GM19023 (cell line): ENCODE results near the gene PAX6.

Experiments used
- ATAC-seq: cut with Tn5 transposase; IDR thresholded peaks from one replicate; pipeline ENCODE4 v1.9.1; 2021; ENCODE audit warnings: mild to moderate bottlenecking, moderate library complexity; ENCODE audit not compliant: unreplicated experiment

PAX6 gene

DNA sequence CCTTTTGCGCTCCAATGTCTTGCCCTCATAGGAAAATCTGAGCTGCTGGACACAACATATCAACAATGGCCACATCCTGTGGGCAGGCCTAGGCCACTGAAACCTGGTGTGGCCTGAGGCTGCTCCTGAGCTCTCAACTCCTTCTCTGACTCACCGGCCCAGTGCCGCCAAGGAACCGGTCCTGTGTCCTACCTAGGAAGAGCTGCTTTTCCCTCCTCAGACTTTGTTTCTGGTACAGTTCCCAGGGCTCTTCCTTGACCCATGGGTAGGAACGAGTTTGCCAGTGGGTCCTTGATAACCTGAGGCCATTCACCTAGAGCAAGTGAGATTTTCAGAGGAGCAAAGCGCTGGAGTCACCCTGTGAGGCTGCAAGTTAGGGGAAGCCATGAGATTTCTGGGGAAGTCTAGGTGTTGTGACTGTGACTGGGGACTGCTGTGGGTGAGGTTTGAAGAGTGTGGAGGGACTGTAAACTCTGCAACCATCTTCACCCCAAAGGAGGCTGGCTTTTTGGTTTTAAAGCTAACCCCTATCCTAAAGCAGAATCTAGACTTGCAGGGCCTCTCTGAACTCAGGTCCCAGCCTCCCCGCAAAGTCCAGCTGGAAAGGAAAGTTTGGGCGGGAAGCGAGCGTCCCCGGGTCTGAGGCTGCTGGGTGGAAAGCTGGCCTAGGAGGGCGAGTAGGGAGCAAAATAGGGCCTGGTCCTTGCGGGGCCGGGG lies 12.0 kb upstream of the PAX6 start:
- ATAC-seq: no peak

DNA sequence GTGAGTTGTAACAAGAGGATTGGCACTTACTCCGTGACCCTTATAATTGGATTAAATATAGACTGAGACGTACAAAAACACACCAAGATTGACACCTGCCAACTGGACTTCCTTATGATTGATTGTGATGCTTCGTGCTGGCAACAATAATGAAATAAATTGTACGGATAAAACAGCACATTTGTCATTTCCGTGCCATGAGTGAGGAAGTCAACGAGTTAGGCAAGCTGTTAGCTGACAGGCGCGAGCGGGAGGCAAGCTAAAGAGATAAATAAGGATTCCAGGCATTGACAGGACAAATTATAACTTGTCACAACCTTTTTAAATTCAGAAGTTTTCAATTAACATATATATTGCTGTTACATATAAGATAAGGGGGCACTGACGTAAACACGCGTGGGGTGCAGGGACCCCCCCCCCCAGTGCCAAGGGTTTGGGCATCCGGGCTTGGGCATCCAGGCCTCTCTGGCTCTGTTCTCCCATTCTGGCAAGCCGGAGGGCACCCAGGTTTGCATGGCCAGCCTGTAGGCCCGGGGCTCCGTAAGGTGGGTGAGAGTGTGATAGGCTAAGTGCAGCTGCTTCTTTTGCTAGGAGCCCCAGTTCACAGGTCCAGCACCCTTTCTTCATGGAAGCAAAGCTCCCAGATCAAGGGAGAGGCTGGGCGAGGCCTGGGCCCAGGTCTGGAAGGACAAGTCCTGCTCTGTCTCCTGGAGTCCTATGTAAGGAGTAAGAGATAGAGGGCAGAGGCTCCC lies 11.2 kb upstream of the PAX6 start:
- no peak for ATAC-seq

DNA sequence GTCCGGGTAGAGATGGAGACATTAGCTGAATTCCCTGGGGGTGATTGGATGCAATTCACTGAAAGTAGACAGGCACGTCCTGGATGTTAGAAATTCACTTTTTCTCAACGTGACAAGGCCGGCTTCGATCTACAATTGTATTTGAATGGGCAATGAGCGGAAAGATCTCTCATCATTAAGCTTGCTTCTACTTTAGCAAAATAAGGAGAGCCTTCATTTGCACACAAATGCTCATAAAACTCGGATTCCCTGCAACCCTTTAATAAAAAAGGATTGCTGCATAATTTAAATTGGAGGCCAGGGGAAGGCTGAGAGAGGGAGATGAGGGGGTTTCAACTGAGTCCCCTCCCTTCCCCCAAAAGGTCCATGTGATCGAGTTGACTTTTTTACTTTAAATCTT lies 10.6 kb upstream of the PAX6 start:
- no peak for ATAC-seq

DNA sequence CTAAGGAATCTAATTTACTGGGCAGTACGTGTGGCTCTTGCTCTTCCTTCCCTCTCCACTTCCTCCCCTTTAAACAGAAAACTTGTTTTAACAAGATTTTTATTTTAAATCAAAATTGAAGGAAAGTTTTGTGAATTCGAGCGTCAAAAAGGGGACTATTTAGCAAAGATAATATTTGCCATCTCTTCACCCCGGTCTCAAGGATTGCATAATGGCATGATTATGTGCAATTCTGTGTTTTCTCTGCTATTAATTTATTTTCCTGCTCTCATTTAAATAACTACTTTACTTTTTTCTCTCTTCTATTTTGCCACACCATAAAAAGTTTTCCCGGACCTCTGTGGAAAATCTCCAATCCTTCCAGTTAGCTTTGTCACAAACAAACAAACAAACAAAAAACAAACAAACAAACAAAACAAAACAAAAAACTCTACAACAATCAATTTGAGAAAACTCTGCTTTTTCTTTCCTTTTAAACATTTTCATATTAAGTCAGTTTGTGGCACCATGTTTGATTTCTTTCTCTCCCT lies 10.2 kb upstream of the PAX6 start:
- ATAC-seq: no peak

GRCh38 chr11:31820438-31820818 lies 9.3 kb upstream of the PAX6 start:
- no peak for ATAC-seq

- ATAC-seq: no peak
These were observed 8.7 kb upstream of the PAX6 start for GRCh38 chr11:31819621-31820437.

GRCh38 chr11:31818874-31819331 lies 7.8 kb upstream of the PAX6 start:
- ATAC-seq: no peak

- no peak for ATAC-seq
These were observed 7.3 kb upstream of the PAX6 start for GRCh38 chr11:31818425-31818755.

GRCh38 chr11:31817621-31818424 lies 6.7 kb upstream of the PAX6 start:
- no peak for ATAC-seq

- ATAC-seq: no peak
These were observed 6.0 kb upstream of the PAX6 start for GRCh38 chr11:31817054-31817620.

- ATAC-seq: no peak
These were observed 5.4 kb upstream of the PAX6 start for GRCh38 chr11:31816468-31817053.

DNA sequence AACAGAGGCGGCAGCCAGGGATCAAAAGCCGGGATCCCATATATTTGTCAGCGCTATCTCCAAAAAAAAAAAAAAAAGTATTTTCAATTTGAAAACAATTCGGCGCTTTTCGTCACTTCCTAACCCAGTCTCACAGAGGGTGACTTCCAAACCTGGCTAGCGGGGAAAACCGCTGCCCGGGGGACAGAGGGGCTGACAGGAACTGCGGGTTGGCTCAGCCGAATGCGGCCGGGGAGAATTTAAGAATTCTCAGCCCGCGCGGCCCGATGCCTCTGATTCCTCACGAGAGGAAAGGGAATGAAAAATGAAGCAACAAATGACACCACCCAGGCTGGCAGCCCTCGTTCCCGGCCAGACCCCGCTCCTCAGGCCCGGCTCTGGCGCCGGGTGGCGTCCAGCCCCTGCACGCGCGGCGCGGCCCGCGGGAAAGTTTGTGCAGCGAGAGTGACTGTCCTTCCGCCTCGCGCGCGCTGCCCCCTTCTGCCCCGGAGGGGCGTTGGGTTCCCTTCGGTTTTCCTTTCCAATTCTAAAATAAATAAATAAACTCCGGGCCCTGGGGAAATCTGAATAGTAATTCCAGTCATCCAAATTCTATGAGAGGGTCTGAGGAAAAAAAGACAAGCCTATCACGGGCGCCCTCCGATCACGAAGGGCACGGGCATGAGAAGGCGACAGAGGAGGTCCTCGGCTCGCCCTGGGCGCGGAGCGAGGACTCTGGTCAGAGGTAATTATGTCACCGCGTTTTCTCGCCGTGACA lies 4.8 kb upstream of the PAX6 start:
- ATAC-seq: no peak

DNA sequence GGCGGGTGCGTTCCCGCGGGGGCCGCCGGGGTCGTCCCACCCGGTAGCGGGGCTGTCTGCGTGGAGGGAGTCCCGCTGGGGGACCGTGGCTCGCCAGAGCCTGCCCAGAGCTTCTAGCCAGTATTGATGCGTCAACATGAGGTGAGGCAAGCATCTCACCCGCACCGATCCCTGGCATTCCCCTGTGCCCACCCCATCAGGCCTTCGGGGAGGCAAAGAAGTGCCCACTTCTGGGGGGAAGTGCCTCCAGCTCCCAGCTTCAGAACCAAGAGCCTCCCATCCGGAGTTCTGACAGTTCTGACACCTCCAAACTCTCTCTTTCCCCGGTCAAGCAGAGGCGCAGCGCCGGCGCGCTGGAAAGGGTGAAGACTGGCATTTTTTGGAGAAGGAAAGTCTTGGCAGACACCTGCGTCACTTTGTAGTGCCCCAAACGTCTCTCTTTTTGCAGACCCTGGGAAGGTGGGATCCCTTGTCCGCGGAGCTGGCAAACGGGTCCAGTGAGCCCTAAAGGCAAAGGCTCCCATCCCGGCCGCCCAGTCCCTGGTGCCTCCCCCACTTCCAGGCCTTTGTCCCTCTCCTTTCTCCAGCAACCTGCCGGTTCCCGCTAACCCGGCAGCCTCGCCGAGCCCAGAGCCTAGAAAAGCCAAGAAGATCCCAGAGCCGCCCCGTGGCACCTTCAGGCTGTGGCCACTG lies 3.2 kb upstream of the PAX6 start:
- ATAC-seq: no peak

DNA sequence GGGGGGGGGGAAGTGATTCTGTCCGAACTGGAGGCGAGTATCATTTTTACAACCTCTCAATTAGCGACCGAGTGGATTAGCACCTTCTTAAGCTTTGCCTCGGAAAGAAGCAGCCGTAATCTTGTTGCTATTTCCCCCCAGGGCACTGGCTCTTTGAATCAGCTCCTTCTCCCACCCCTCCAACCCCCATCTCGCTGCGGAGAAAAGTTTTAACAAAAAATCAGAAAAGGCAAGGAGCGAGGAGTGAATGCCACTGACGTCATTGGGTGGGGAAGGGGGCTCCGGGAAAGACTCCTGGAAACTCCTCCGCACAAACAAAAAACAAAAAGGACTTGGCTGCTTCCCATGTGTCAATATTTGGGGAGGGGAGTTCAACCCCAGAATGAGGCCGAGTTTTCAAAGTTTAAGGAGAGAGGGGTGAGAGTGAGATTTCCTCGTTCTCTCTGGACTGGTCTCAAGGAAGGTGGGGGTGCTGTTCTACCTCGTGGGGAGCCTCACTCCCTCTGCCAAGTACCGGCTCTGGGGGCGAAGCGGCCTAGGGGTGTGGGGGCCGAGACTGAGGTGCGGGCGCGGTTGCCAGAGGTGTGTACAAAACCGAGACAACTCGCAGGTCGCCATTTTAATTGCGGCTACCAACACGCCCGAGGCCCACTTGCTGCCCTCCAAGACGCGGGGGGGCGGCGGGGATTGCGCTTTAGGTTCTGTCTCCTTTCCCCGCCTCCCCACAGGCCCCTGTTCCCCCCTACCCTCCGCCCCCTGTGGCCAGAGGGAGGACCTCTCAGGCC lies 2.5 kb upstream of the PAX6 start:
- ATAC-seq: no peak

DNA sequence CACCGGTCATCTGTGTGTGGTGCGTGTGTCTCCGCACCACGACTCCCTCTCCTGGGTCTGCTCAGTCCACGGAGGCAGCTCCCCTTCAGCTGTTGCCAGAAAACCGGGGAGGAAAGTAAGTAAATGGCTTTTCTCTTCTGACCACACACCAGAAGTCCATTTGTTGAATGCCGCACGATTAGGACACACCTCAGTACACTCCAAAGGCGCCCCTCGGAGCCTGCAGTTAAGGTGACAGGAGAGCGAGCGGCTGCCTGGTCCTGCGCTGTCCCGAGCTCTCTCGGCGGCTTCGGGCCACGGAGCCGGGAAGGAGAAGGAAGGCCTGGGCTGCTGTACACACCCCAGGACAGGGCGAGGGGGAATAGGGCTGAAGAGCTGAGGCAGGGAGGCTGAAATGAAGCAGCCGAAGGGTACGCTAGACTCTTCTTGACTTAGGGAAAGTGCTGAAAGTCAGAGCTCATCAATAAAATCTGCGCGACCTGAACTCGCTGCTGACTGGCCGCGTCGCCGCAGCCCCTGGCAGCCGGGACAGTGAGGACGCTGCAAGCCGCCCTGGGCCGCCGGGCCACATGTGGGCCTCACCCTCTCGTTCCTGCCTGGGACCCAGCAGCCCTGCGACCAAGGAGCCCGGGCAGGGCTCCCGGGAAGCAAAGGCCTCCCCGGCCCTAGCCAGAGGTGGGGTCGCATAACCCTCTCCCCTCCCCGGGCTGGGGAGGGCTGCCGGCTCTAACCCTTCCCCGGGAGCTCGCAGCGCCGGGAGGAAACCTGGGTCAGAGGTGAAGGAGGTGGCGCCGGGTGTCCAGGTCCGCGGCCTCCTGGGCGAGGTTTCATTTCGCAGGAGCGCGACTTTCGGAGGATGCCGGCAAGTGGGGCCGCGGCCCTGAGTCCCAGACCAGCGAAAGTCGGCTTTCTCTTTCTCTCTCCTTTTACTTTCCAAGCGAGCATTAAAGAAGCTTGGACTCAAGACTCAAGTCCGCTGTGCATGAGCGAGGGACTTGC lies 1.6 kb upstream of the PAX6 start:
- ATAC-seq: no peak

GRCh38 chr11:31809857-31810778 lies 1.0 kb downstream of the PAX6 start:
- no peak for ATAC-seq
